Upper lobe of left lung (tissue), 4 donors: Measurements from ENCODE around the gene SLC25A29.

Source experiments
- POLR2A ChIP-seq, 4 donors: fragments of 450-650 bp; IDR thresholded peaks; one replicate each; pipeline ENCODE4 v1.5.1; 2016 to 2017; ENCODE audit warnings: antibody characterized with exemption in 4 of 4, mild to moderate bottlenecking in 2 of 4
- POLR2AphosphoS5 ChIP-seq, 2 donors: sonication (generic); formaldehyde crosslinking; IDR thresholded peaks; one replicate each; pipeline ENCODE4 v1.5.1; 2017; ENCODE audit warnings: antibody characterized with exemption in 2 of 2
- TF ChIP-seq, protein P1 (sequence below), 6 experiments: fragments of 450-650 bp in 4 of 6; fragments of 200-600 bp in 2 of 6; sonication (generic) in 2 of 6; IDR thresholded peaks; one replicate each; pipeline ENCODE4 v1.5.1; 2016 to 2019; ENCODE audit warnings: antibody characterized with exemption in 6 of 6

DNA sequence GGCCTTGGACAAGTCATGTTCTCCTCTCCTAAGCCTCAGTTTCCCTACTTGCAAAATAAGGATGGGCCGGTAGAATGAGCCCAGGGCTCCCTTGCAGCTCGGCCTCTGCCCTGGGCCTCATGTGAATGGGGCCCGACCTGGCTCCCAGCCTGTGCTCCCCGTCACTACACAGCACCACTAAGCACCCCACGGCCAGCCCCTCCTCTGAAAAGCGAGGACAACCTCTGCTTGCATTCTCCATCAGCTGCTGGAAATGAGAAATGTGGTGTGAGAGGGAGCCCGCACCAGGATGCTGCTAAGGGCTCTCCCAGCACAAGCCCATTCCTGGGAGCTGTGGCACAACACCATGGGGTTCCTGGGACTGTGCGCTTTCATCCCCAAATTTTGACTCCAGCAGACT is 27.1 kb upstream of the SLC25A29 start:
- TF ChIP-seq, protein P1, sequence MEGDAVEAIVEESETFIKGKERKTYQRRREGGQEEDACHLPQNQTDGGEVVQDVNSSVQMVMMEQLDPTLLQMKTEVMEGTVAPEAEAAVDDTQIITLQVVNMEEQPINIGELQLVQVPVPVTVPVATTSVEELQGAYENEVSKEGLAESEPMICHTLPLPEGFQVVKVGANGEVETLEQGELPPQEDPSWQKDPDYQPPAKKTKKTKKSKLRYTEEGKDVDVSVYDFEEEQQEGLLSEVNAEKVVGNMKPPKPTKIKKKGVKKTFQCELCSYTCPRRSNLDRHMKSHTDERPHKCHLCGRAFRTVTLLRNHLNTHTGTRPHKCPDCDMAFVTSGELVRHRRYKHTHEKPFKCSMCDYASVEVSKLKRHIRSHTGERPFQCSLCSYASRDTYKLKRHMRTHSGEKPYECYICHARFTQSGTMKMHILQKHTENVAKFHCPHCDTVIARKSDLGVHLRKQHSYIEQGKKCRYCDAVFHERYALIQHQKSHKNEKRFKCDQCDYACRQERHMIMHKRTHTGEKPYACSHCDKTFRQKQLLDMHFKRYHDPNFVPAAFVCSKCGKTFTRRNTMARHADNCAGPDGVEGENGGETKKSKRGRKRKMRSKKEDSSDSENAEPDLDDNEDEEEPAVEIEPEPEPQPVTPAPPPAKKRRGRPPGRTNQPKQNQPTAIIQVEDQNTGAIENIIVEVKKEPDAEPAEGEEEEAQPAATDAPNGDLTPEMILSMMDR (IDR thresholded peaks at IDR 0.05): no peak
- no peak for TF ChIP-seq POLR2A (IDR thresholded peaks at IDR 0.05)
- no peak for TF ChIP-seq POLR2AphosphoS5 (IDR thresholded peaks at IDR 0.05)
